Stimulated activated CD4-positive, alpha-beta T cell treated with anti-CD3 and anti-CD28 coated beads, Interleukin-2, amount 100 ng/mL, for 4 hours (primary cell): Measurements from ENCODE around the gene COL6A2.

Experiments
- DNase-seq: peaks from one replicate; pipeline ENCODE4 v3.0.0-alpha.2; 2020; ENCODE audit warnings: low read depth

Gene COL6A2

DNA sequence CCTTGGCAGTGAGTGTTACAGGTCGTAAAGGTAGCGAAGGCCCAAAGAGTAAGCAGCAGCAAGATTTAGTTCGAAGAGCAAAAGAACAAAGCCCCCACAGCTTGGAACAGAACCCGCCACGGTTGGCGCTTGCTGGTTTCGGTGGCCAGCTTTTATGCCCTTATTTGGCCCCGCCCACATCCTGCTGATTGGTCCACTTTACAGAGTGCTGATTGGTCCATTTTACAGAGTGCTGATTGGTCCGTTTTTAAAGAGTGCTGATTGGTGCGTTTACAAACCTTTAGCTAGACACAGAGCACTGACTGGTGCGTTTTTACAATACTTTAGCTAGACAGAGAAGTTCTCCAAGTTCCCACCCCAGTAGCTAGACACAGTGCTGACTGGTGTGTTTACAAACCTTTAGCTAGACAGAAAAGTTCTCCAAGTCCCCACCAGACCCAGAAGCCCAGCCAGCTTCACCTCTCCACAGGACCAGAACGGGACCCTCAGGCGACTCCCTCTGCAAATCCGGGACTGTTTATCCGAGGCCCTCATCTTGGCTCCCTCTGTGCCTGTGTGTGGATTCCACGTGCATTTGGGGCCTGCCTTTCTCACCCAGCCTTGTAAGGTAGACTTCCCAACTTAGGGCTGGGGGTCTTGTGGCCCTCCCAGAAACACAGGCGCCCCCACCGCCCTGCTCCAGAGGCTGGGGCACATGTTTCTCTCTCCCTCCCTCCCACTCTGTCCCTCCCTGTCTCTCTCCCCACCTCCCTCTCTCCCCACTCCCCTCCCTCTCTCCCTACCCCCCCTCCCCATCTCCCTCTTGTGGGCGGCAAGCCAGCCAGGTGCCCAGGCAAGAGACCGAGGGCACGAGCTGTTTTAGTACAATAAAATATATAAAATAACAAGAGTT, 44.9 kb downstream of the COL6A2 start:
- no peak for DNase-seq

GRCh38 chr21:46144464-46145070, 46.7 kb downstream of the COL6A2 start:
- no peak for DNase-seq

- DNase-seq = no peak
Observed at GRCh38 chr21:46145159-46145839, 47.4 kb downstream of the COL6A2 start.

DNA sequence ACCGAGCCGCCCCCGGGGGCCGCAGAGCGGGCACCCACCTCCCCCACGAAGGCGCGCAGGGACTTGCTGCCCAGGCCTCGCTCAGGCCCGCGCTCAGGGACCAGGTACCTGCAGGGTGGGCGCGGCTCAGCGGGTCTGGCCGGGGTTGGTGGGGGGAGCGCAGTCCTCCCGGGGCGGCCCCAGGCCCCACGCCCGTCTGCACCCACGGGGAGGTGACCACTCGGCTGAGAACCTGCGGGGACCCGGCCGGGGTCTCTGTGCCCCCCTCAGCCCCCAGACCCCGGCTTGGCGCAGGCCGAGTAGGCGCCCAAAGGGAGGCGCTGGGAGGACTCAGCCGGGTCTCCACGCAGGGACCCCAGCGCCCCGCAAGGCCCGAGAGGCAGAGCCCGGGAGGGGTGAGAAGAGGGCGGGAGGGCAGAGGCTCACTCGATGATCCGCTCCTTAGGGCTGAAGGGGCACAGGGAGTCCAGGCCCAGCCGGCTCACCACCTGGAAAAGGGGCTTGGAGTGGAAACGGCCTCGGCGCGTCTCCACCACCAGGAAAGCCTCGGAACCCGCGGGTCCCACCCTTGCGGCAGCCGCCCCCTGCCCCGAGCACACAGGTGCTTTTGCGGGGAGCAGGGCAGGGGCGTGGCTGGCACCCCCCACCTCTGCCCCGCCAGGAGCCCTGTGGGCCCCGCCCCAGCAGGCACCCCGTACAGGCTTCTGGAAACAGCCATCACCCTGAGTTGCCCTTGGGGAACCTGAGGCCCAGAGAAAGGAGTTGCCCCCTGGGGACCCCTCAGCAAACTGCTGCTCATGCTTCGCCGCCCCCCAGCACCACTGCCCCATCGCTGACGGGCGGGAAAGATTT, 48.2 kb downstream of the COL6A2 start:
- DNase-seq = no peak

DNA sequence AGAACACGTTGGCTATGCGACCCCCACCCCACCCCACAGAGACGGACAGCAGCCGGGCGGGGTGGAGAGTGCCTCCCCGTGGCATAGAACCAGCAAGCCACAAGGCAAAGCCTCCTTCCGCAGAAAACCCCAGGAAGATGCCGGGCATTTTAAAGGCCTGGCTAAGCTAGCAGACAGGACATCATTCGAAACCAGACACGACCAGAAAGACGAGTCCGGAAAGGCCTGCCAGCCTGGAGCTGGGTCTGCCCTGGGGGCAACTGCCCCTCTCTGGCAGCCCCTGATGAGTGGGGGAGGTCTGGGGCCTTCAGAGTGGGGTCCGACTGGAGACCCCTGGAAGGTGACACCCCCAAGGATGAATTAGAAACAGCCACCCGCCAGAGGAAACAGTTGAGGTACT, 48.9 kb downstream of the COL6A2 start:
- no peak for DNase-seq

DNA sequence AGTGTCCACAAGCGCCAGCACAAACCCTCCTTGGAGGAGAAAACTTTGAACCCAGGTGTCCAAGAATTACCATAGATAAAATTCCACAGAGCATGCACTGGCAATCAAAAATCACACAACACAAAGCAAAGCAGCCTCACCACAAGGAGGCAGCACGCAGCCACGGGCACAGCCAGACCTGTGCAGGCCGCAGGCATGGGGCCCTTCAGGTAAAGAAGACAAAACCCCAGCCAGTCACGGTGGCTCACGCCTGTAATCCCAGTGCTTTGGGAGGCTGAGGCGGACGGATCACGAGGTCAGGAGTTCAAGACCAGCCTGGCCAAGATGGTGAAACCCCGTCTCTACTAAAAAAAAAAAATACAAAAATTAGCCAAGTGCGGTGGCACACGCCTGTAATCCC, 49.5 kb downstream of the COL6A2 start:
- DNase-seq = peak; percentile 17

GRCh38 chr21:46148106-46148505, 50.2 kb downstream of the COL6A2 start:
- no peak for DNase-seq

GRCh38 chr21:46149205-46149901, 51.4 kb downstream of the COL6A2 start:
- DNase-seq = no peak

GRCh38 chr21:46150073-46150472, 52.2 kb downstream of the COL6A2 start:
- DNase-seq = no peak

GRCh38 chr21:46150491-46151121, 52.7 kb downstream of the COL6A2 start:
- no peak for DNase-seq

GRCh38 chr21:46151261-46151988, 53.5 kb downstream of the COL6A2 start:
- no peak for DNase-seq

GRCh38 chr21:46151989-46152926, 54.3 kb downstream of the COL6A2 start:
- no peak for DNase-seq

GRCh38 chr21:46152927-46153246, 55.0 kb downstream of the COL6A2 start:
- DNase-seq = no peak

DNA sequence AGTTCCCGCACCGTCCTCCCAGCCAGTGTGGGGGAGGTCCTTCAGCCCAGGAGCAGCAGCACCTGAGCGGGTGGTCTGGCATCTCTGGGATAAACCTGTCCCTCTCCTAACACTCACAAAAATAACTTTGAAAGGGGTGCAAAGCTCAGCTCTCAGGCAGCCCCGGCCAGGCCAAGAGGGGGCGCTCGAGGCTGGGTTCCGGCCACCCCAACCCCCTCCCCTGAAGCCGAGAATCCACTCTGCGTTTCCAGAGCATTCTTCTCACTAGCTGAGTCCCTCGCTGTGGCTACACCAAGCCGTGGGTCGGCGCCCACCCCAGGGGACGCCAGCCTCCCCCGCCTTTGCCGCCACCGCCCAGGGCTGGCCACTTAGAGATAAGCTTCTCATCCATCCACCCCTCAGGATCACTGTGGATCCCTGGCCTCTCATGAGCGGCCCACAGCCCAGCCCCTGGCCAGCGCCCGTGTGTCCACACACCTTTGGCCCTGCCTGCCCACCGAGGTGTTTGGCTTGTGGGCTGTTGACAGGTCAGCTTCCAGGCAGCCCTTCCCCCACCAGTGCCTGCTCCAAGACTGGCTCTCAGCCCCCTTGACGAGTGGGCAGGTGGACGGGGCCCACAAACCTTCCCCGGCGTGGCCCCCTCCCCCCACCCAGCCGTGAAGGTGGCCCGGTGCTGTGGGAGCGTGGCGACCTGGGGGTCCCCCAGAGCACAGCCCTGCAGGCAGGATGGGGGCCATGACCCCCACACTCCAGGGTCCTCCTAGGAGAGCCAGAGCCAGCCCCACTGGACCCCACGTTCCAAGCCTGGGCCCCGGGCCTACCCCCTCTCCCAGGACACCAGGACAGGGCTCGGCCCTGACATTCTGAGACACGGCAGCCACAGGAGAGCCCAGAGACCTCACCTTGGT, 55.6 kb downstream of the COL6A2 start:
- peak; percentile 19 for DNase-seq

- no peak for DNase-seq
Observed at GRCh38 chr21:46154155-46154954, 56.4 kb downstream of the COL6A2 start.

DNA sequence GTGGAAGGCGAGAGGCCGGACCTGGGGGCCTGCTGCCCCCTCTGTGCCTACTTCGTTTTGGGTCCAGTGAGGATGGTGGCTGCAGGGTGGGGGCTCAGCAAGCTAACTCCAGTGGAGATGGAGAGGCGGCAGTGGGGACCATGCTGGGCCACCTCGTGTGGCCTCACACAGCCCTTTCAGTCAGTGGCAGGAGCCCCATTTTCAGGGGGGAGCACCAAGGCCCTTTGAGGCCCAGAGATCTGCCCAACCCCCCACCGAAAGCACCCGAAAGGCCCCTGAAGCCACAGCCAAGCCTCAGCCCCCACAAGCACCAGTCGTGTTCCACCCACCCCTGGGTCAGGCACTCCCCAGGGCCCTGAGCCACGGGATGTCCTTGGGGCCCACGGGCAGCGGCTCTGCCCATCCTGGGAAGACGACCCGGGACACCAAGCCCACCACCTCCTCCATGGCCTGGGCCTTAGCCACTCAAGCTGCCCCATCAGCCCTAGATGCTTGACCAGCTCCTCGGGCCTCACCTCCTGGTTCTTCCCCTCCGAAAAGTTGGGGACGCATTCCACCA, 57.1 kb downstream of the COL6A2 start:
- DNase-seq = no peak
